ENCODE results near the gene TNRC6C. TPM values are rescaled to one million over a fixed set of nuclear protein-coding genes. Genes with fewer than 3 reads are reported as not detected.

TNRC6C gene
- total and polyA plus RNA-seq, 4 donors, result 1.3 to 7.7 (median 2.9) TPM

DNA sequence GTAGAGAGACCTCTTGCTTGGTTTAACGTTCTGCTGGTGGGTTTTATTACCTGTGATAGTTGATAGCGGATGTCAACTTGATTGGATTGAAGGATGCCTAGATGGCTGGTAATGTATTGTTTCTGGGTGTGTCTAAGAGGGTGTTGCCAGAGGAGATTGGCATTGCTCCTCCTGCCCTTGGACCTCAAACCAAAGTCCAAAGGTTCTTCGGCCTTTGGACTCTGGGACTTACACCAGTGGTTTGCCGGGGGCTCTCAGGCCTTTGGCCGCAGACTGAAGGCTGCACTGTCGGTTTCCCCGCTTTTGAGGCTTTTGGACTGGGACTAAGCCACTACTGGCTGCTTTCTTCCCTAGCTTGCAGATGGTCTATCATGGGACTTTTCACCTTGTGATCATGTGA lies 17.5 kb upstream of the TNRC6C start:
- Histone ChIP-seq H3K4me3 (ENCODE audit: low read depth in 1 of 3, low read length in 3 of 3) (no peak overlapping the region), H3K4me1 (ENCODE audit: control insufficient read depth in 4 of 4, insufficient read depth in 4 of 4, low read length in 3 of 4) (no peaks in the 10 kb centered on the region), H3K9me3 (ENCODE audit: control insufficient read depth in 4 of 4, low read length in 3 of 4) (no peaks in the 10 kb centered on the region), H3K9ac (ENCODE audit: low read depth in 1 of 2, low read length in 2 of 2) (no peak overlapping the region), H3K36me3 (ENCODE audit: control insufficient read depth in 4 of 4, insufficient read depth in 3 of 4, low read depth in 1 of 4, low read length in 3 of 4) (no peaks in the 10 kb centered on the region), H3K27ac (ENCODE audit: low read depth in 1 of 2, low read length in 2 of 2) (no peak overlapping the region), H3K27me3 (ENCODE audit: control insufficient read depth in 4 of 4, insufficient read depth in 4 of 4, low read length in 3 of 4) (no peaks in the 10 kb centered on the region)
- 81% methylated on average over 7 of the region's 7 CpGs for WGBS
- TF ChIP-seq FOXA1 (IDR thresholded peaks at IDR 0.05), result no peak
- peak; percentile 55 to 66 for TF ChIP-seq HNF4A (conservative IDR thresholded peaks at IDR 0.05)
- DNase-seq (ENCODE audit: low spot score), result no peak

DNA sequence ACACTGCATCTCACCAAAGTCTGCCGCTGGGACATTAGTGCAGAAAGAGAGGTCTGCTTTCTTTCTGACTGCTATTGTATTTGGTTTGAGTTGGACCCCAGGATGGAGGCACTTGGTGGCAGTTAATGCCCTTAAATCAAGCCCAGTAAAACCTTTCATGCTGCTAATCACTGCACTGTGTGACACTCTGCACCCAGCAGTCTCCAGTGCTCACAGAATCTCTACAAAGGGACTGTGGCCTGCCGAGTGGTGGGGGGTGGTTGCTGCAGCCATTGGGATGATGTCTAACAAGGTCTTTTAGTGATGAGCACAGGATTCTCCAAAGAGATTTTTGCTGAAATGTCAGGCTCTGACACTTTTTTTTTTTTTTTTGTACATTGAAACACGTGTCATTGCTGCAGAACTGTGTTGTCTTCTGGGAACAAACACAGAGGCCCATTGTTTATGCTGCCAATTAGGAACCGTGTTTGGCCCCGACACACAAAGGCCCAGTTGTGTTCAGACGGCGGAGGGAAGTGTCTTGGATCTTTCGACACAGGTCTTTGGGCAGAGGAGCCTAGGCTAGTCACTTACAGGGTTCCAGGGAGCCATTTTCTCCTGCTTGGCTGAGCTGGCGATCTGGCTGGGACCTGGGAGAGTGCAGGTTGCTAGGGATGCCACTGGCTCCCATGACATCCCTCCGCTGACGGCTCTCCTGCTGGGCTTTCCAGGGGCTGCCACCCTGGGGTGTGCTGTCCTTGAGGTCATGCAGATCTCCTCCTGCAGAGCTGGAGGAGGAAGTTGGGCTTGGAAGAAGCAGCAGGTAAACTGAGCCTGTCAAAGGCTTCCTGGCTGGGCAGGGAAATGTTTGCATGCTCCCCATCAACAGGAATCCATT lies 16.2 kb upstream of the TNRC6C start:
- H3K27me3 ChIP-seq (ENCODE audit: control insufficient read depth in 4 of 4, insufficient read depth in 4 of 4, low read length in 3 of 4), result no peaks in the 10 kb centered on the region

DNA sequence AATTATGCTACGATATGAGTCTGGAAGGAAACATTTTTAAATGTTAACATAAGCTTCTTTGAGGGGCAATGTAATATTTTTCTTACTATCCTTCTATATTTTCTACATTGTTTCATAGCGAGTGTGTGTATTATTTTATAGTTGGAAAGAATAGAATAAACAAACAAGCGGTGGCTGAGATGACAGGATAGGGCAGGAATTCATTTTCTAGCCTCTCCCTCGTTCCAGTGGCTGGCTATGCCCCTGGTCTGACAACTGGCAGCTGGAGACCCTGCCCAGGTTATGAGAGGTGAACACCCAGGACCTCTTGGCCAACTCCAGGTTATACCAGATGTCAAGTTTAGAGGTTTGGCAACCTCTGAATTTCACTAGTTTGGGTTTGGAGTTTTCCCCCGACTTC lies 14.5 kb upstream of the TNRC6C start:
- H3K9me3 ChIP-seq (ENCODE audit: control insufficient read depth in 4 of 4, low read length in 3 of 4), result no peaks in the 10 kb centered on the region
- DNase-seq (ENCODE audit: low spot score), result no peak
- TF ChIP-seq JUND (IDR thresholded peaks at IDR 0.05) (no peak), TAF1 (conservative IDR thresholded peaks at IDR 0.05) (no peak), REST (IDR thresholded peaks at IDR 0.05) (no peak), EGR1 (IDR thresholded peaks at IDR 0.05; ENCODE audit: low read depth in 2 of 2) (no peak), SP1 (IDR thresholded peaks at IDR 0.05) (no peak), RAD21 (IDR thresholded peaks at IDR 0.05) (no peak), ATF3 (IDR thresholded peaks at IDR 0.05) (no peak), YY1 (IDR thresholded peaks at IDR 0.05) (no peak), ZBTB33 (IDR thresholded peaks at IDR 0.05) (no peak)
- no peaks in the 10 kb centered on the region for H3K4me1 ChIP-seq (ENCODE audit: control insufficient read depth in 4 of 4, insufficient read depth in 4 of 4, low read length in 3 of 4)
- H3K27ac ChIP-seq (ENCODE audit: low read depth in 1 of 2, low read length in 2 of 2), result no peak overlapping the region
- no peaks in the 10 kb centered on the region for H3K36me3 ChIP-seq (ENCODE audit: control insufficient read depth in 4 of 4, insufficient read depth in 3 of 4, low read depth in 1 of 4, low read length in 3 of 4)
- no peak overlapping the region for H3K9ac ChIP-seq (ENCODE audit: low read depth in 1 of 2, low read length in 2 of 2)
- no peaks in the 10 kb centered on the region for H3K27me3 ChIP-seq (ENCODE audit: control insufficient read depth in 4 of 4, insufficient read depth in 4 of 4, low read length in 3 of 4)
- 79% methylated on average over 5 of the region's 5 CpGs for WGBS
- H3K4me3 ChIP-seq (ENCODE audit: low read depth in 1 of 3, low read length in 3 of 3), result no peak overlapping the region

More for the DNA sequence above, 16.2 kb upstream of the TNRC6C start:
- TF ChIP-seq HNF4G (IDR thresholded peaks at IDR 0.05) (no peak), ATF3 (IDR thresholded peaks at IDR 0.05) (no peak), CTCF (IDR thresholded peaks at IDR 0.05; ENCODE audit: low read depth, low read length, missing input control) (no peak), EGR1 (IDR thresholded peaks at IDR 0.05; ENCODE audit: low read depth in 2 of 2) (no peak)
- no peaks in the 10 kb centered on the region for H3K9me3 ChIP-seq (ENCODE audit: control insufficient read depth in 4 of 4, low read length in 3 of 4)
- 85% methylated on average over 11 of the region's 11 CpGs for WGBS
- H3K4me3 ChIP-seq (ENCODE audit: low read depth in 1 of 3, low read length in 3 of 3), result no peak overlapping the region
- no peak overlapping the region for H3K27ac ChIP-seq (ENCODE audit: low read depth in 1 of 2, low read length in 2 of 2)
- H3K4me1 ChIP-seq (ENCODE audit: control insufficient read depth in 4 of 4, insufficient read depth in 4 of 4, low read length in 3 of 4), result no peaks in the 10 kb centered on the region
- no peak overlapping the region for H3K9ac ChIP-seq (ENCODE audit: low read depth in 1 of 2, low read length in 2 of 2)
- H3K36me3 ChIP-seq (ENCODE audit: control insufficient read depth in 4 of 4, insufficient read depth in 3 of 4, low read depth in 1 of 4, low read length in 3 of 4), result no peaks in the 10 kb centered on the region
- DNase-seq (ENCODE audit: low spot score), result no peak
